Stimulated activated effector memory CD8-positive, alpha-beta T cell treated with anti-CD3 and anti-CD28 coated beads, Interleukin-12 subunit alpha, Interleukin-12 subunit beta, amount 100 ng/mL, for 72 hours (primary cell): ENCODE data around the gene PCIF1.
"Not testable (repeated sequence)": the region's sequence is repeated elsewhere in the genome, so short reads cannot be mapped to it uniquely, and the experiment has no call there.

Experiments used
- ATAC-seq: fragments of 150-1000 bp; cut with Tn5 transposase; 2 replicates; pipeline ENCODE4 v1.10.0; 2021
- DNase-seq, 2 donors: peaks; one replicate each; pipeline ENCODE4 v3.0.0; 2021 to 2022; ENCODE audit warnings: low spot score in 2 of 2
- H3K27ac Mint-ChIP-seq: one replicate; pipeline ENCODE4 v1.8.0; 2022; ENCODE audit warnings: mild to moderate bottlenecking, mixed read lengths
- H3K36me3 Mint-ChIP-seq: one replicate; pipeline ENCODE4 v1.8.0; 2022; ENCODE audit warnings: mild to moderate bottlenecking, mixed read lengths
- H3K4me1 Mint-ChIP-seq: one replicate; pipeline ENCODE4 v1.8.0; 2022; ENCODE audit warnings: mixed read lengths
- H3K4me3 Mint-ChIP-seq: one replicate; pipeline ENCODE4 v1.8.0; 2022; ENCODE audit warnings: mild to moderate bottlenecking, mixed read lengths
- H3K9me3 Mint-ChIP-seq: one replicate; pipeline ENCODE4 v1.8.0; 2022; ENCODE audit warnings: mixed read lengths

PCIF1 gene

GRCh38 chr20:45927071-45927878 lies 7.2 kb upstream of the PCIF1 start:
- ATAC-seq (no peak), DNase-seq (no peak)
- H3K36me3 Mint-ChIP-seq, result no peaks in the 10 kb centered on the region
- no peaks in the 10 kb centered on the region for H3K9me3 Mint-ChIP-seq
- peak overlapping the region; percentile 50 for H3K27ac Mint-ChIP-seq
- H3K4me3 Mint-ChIP-seq, result no peak overlapping the region
- H3K4me1 Mint-ChIP-seq, result no peaks in the 10 kb centered on the region

DNA sequence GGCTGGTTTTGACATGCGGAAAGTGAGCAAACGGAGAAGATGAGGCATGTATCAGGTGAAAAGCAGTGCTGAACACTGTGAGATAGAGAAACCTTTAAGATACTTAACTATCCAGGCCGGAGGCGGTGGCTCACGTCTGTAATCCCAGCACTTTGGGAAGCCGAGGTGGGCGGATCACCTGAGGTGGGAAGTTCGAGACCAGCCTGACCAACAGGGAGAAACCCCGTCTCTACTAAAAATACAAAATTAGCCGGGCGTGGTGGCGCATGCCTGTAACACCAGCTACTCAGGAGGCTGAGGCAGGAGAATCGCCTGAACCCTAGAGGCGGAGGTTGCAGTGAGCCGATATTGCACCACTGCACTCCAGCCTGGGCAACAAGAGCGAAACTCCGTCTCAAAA lies 2.8 kb upstream of the PCIF1 start:
- not testable (repeated sequence) for H3K27ac Mint-ChIP-seq, H3K4me1 Mint-ChIP-seq, DNase-seq, ATAC-seq, H3K9me3 Mint-ChIP-seq, H3K4me3 Mint-ChIP-seq
- H3K36me3 Mint-ChIP-seq, result peaks cover 25% of the 10 kb centered on the region

- H3K9me3 Mint-ChIP-seq, result no peaks in the 10 kb centered on the region
- peak overlapping the region; percentile 98 for H3K4me3 Mint-ChIP-seq
- peak; percentile 20 for ATAC-seq
- H3K27ac Mint-ChIP-seq, result peak overlapping the region; percentile 99
- peak; percentile 35 to 80 for DNase-seq
- peaks cover 21% of the 10 kb centered on the region for H3K4me1 Mint-ChIP-seq
- peaks cover 43% of the 10 kb centered on the region for H3K36me3 Mint-ChIP-seq
These were observed 1.0 kb upstream of the PCIF1 start for GRCh38 chr20:45933266-45934045.

DNA sequence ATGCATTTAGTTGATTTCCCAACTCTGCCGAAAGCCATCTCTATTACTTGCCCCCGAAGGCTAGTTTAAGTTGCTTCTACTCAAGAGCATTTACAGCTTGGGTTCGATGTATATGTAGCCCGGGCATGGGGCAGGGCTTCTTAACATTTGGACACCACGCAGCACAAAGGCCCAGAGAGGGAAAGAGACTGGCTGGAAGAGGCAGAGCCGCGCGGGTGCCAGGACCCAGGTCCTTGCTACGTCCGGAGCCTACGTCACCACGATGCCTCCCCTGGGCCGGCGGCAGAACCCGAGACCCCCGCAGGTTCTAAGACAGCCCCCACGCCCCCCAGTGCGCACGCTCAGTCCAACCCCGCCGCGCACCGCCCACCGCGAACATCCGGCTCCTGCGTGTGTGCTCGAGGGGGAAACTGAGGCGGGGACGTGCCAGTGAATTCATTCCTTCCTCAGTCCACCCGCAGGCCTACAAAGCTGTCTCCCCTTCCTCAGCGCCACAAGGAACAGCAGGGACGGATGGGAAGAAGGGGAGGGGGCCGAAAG lies 367 bp upstream of the PCIF1 start:
- peaks cover 49% of the 10 kb centered on the region for H3K36me3 Mint-ChIP-seq
- peak overlapping the region; percentile 99 for H3K27ac Mint-ChIP-seq
- H3K4me1 Mint-ChIP-seq, result peaks cover 26% of the 10 kb centered on the region
- DNase-seq (no peak), ATAC-seq (peak; percentile 31)
- H3K4me3 Mint-ChIP-seq, result peak overlapping the region; percentile 98
- H3K9me3 Mint-ChIP-seq, result no peaks in the 10 kb centered on the region

DNA sequence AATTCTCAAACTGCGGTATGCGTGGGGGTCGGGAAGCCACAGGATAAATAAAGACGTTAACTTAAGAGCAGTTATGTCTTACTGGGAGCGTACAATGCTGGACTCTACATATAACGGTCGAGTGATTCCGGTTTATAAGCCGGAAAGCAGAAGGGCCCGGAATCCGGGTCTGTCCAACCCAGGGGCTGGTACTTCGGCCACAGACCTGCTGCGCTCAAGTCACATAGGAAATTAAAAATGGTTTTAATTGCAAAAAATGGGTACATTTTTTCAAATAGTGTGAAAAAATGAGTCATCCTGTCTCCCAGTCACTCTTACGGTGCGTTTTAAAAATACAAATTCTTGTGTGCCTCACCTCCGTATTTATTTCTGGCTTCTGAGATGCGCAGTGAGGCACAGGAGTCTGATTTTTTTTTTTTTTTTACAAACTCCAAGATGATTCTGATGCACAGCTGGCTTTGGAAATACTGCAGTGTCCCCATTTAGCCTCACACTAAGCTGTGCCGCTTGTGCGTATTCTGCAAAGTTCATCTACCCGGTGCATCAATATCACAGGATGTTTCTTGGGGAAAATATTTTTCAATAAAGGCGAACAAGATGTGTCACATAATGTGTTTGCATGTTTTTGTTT lies 1.0 kb downstream of the PCIF1 start:
- ATAC-seq (peak; percentile 1), DNase-seq (no peak)
- Mint-ChIP-seq H3K27ac (peak overlapping the region; percentile 99), H3K4me1 (peaks cover 26% of the 10 kb centered on the region), H3K36me3 (peaks cover 63% of the 10 kb centered on the region), H3K9me3 (no peaks in the 10 kb centered on the region), H3K4me3 (peak overlapping the region; percentile 98)

- no peak for ATAC-seq
- Mint-ChIP-seq H3K4me3 (peak overlapping the region; percentile 98), H3K4me1 (peaks cover 26% of the 10 kb centered on the region), H3K27ac (peak overlapping the region; percentile 94), H3K36me3 (peaks cover 86% of the 10 kb centered on the region), H3K9me3 (no peaks in the 10 kb centered on the region)
- no peak for DNase-seq
These were observed 3.3 kb downstream of the PCIF1 start for GRCh38 chr20:45937765-45938164.

GRCh38 chr20:45938727-45939438 lies 4.4 kb downstream of the PCIF1 start:
- H3K4me1 Mint-ChIP-seq, result peaks cover 33% of the 10 kb centered on the region
- H3K36me3 Mint-ChIP-seq, result peaks cover 94% of the 10 kb centered on the region
- no peaks in the 10 kb centered on the region for H3K9me3 Mint-ChIP-seq
- DNase-seq (no peak), ATAC-seq (no peak)
- H3K4me3 Mint-ChIP-seq, result no peak overlapping the region
- peak overlapping the region; percentile 94 for H3K27ac Mint-ChIP-seq

- H3K4me3 Mint-ChIP-seq, result no peak overlapping the region
These were observed 5.6 kb downstream of the PCIF1 start for GRCh38 chr20:45940053-45940452.

GRCh38 chr20:45940469-45940868 lies 6.0 kb downstream of the PCIF1 start:
- H3K9me3 Mint-ChIP-seq, result no peaks in the 10 kb centered on the region
- H3K27ac Mint-ChIP-seq, result no peak overlapping the region
- ATAC-seq (no peak), DNase-seq (no peak)
- H3K4me3 Mint-ChIP-seq, result no peak overlapping the region
- peaks cover 94% of the 10 kb centered on the region for H3K36me3 Mint-ChIP-seq
- peaks cover 47% of the 10 kb centered on the region for H3K4me1 Mint-ChIP-seq

More at GRCh38 chr20:45940053-45940452, 5.6 kb downstream of the PCIF1 start:
- H3K9me3 Mint-ChIP-seq, result no peaks in the 10 kb centered on the region
- DNase-seq, result no peak
- peaks cover 94% of the 10 kb centered on the region for H3K36me3 Mint-ChIP-seq
- H3K27ac Mint-ChIP-seq, result peak overlapping the region; percentile 94
- H3K4me1 Mint-ChIP-seq, result peaks cover 45% of the 10 kb centered on the region
- ATAC-seq, result no peak

GRCh38 chr20:45943613-45944012 lies 9.1 kb downstream of the PCIF1 start:
- Mint-ChIP-seq H3K27ac (peak overlapping the region; percentile 88), H3K4me3 (peak overlapping the region; percentile 67), H3K9me3 (no peaks in the 10 kb centered on the region), H3K4me1 (peaks cover 51% of the 10 kb centered on the region), H3K36me3 (peaks cover 100% of the 10 kb centered on the region)
- ATAC-seq (no peak), DNase-seq (no peak)

- no peaks in the 10 kb centered on the region for H3K9me3 Mint-ChIP-seq
- DNase-seq (no peak), ATAC-seq (peak; percentile 83)
- H3K27ac Mint-ChIP-seq, result peak overlapping the region; percentile 88
- H3K4me1 Mint-ChIP-seq, result peaks cover 55% of the 10 kb centered on the region
- peak overlapping the region; percentile 67 for H3K4me3 Mint-ChIP-seq
- peaks cover 100% of the 10 kb centered on the region for H3K36me3 Mint-ChIP-seq
These were observed 9.9 kb downstream of the PCIF1 start for GRCh38 chr20:45944151-45944964.

- H3K27ac Mint-ChIP-seq, result peak overlapping the region; percentile 88
- H3K36me3 Mint-ChIP-seq, result peaks cover 100% of the 10 kb centered on the region
- H3K9me3 Mint-ChIP-seq, result no peaks in the 10 kb centered on the region
- H3K4me3 Mint-ChIP-seq, result peak overlapping the region; percentile 67
- H3K4me1 Mint-ChIP-seq, result peaks cover 60% of the 10 kb centered on the region
- no peak for ATAC-seq
- no peak for DNase-seq
These were observed 10.6 kb downstream of the PCIF1 start for GRCh38 chr20:45944965-45945677.

DNA sequence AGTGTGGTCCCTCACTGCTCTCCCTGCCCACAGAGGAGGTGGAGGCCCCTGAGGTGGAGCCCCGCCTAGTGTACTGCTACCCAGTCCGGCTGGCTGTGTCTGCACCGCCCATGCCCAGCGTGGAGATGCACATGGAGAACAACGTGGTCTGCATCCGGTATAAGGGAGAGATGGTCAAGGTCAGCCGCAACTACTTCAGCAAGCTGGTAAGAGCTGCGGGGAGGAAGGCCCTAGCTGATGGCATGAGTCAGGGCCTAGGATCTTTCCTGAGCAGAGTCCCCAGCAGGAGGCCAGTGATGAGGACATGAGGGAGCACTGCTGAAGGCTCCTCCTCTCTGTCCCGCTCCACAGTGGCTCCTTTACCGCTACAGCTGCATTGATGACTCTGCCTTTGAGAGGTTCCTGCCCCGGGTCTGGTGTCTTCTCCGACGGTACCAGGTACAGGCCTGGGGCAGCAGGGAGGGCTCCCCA lies 11.2 kb downstream of the PCIF1 start:
- Mint-ChIP-seq H3K27ac (peak overlapping the region; percentile 88), H3K4me1 (peaks cover 60% of the 10 kb centered on the region), H3K36me3 (peaks cover 100% of the 10 kb centered on the region), H3K9me3 (no peaks in the 10 kb centered on the region), H3K4me3 (peak overlapping the region; percentile 67)
- no peak for DNase-seq
- ATAC-seq, result peak; percentile 1
